HG03175 (cell line): Measurements from ENCODE around the gene AKAP8L.
A peak's percentile ranks its signal among the peaks of the same experiment; 100 is the strongest.

ENCODE experiments used
- ATAC-seq: cut with Tn5 transposase; IDR thresholded peaks from one replicate; pipeline ENCODE4 v1.9.1; 2021; ENCODE audit warnings: mild to moderate bottlenecking, moderate library complexity; ENCODE audit not compliant: unreplicated experiment

Gene AKAP8L

DNA sequence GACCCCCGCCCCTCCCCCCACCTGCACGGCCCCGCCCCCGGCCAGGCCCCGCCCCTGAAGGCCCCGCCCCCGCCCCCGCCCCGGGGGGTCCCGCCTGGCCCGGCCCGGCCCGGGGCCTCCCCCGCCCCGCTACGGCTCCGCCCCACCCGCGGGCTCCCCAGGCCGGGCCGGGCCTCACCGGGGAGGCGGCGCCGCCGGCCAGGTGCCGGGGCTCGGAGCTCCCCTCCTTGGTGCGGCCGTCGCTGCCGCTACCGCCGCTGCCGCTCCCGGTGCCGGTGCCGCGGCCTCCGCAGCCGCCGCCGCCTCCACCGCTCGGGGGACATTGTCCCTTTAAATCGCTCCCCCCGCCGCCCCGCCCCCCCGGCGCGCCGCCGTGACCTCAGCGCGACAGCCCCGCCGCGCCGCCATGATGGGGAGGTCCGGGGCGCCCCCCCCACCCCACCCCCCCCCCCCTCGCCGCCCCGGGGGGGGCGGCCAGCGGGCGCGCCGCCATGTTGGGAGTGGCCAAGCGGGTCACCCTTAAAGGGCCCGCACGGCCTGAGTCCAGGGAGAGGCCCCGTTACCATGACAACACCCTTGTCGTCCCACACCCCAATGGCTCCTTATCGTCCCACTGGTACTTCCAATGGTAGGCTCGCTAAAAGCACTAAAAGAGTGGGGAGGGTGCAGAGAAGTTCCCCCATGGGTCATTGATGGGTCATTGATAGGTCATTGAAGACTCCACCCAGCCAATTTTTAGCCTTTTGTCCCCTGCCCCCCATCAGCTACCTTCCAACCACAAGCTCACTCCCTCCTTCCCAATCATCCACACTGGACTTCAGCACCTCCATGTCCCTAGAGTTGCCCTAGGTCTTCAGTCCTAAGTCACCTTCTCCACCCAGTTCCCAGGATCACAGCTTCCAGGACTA, 31.1 kb upstream of the AKAP8L start, which contains the start of gene WIZ:
Gene WIZ (minus strand): TSS at position 337 of the 908 bp plus-strand sequence. CDS start 1,649 bp downstream, outside the sequence.
- peak; percentile 40 for ATAC-seq

DNA sequence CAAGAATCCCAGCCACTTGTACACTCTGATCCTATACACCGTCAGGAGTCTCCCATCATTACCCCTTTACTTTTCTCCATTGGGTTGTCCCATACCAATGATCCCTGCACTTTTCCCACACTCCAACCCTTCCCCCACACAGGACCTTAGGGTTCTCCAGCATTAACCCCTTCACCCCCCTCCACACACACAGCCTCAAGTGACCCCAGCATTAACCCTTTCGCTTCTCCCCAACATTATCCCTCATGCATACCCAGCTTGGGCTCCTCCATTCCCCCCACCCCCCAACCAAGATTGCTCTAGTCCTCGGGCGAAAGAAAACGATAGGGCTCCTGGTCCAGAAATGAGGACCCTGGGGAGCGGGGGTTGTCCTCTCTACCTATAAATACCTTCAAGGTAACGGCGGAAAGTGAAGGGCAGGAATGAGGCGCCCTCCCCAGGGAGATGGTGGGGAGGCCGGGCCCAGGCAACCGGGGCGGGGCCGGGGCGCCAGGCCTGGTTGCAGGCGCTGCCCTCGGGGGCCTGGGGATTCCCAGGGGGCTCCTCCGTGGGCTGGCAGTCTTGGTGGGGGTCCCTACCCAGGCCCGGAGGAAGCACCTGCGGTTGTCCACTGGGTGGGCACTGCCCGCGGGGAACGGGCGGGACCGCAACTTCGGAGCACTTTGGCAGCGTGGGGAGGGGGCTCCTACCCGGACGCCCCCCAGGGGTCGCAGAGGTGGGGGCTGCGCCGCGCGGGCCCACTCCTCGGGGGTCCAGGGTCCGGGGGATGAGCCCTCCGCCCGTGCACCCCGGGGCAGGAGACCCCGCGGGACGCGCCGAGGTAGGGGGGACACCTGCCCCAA, 30.2 kb upstream of the AKAP8L start:
- no peak for ATAC-seq

GRCh38 chr19:15448044-15448777, 29.4 kb upstream of the AKAP8L start:
- ATAC-seq, result no peak

- ATAC-seq, result no peak
These were observed 28.3 kb upstream of the AKAP8L start for GRCh38 chr19:15447057-15447456.

DNA sequence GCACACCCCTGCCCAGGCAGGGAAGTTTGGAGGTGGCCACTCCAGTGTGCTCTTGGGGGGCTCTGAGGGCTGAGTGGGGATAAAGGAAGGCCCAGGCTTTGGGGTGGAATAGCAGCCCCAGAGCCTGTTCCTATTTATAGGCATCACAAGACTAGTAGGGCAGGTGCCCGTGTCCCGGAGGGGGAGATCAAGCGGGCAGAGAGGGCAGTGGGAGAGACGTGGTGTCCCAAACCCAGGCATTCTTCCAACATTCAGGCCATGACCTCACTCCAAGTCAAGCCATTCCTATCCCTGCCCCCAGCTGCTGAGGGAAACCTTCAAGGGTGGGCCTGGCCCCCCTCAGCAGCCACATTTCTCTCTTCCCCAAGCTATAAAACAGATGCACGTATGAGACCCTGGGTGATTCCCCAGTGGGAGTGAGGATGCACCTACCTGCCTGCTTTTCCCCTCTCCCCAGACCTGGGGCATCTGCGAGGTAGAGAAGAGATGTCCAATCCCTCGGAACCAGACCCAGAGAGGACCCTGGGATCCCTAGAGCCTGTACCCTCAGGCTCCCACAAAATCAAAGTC, 27.1 kb upstream of the AKAP8L start:
- ATAC-seq, result no peak

GRCh38 chr19:15445227-15445605, 26.4 kb upstream of the AKAP8L start:
- ATAC-seq, result no peak

DNA sequence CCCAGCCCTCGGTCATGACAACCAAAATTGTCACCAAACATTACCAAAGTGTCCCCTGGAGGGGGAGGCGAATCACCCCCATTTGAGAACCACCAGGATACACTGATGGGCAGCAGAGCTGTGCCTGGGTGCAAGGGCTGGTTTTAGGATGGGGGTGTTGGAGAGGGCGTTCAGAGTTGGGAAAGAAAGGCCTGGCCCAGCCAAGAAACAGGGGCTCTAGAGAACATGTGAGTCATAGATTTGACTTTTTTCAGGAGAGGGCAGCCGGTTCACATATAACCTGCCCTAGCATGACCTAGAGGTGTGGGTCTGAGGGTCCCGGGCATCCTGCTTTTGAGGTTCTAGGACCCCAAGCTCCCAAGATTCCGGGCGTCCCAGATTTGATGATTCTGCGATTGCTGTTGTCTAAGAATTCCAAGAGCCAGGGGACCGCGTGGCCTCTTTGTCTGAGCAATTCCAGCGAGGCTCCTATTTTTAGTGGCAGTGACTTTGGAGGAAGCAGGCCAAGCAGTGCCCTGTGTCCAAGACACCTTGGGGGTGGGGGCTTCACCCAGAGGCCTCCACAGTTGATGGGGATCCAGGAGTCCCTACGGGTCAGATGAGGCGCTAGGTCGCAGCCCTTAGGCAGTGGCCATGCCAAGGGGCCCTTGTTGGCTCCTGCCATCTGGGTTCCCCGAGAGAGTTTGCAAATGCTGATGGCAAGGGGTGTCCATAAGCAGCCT, 25.9 kb upstream of the AKAP8L start:
- no peak for ATAC-seq

DNA sequence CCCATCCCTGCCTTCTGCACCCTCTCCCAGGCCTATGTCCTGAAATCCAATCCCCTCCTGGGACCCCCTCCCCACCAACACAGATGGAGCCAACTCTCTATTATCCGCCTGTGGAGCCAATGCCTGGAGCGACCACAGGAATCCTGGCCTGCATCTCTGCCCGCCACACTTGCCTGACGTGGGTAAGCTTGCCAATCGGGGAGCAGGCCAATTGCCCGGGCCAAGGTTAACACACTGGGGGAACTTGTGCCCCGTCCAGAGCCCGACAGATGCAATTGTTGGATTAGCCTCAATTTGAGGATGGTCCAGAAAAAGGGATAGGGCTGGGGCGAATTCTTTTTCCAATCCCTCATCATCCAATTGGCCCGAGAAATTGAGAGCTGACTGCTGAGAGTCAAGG, 25.1 kb upstream of the AKAP8L start:
- no peak for ATAC-seq

DNA sequence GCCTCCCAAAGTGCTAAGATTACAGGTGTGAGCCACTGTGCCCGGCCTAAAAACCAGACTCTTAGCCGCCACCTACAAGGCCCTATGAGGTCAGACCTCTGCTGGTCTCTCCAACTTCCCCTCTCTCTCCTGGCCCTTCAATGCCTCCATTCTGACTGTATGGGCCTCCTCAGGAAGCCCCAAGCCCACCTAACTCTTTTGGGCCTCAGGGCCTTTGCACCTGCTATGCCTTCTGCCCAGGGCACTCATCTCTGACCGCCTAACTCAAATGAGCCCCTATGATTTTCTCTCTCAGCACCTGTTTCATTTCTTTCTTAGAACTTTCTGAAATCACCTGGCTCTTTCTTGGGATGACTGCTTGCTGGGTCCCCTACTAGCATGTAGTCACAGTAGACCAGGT, 24.5 kb upstream of the AKAP8L start:
- ATAC-seq, result no peak

DNA sequence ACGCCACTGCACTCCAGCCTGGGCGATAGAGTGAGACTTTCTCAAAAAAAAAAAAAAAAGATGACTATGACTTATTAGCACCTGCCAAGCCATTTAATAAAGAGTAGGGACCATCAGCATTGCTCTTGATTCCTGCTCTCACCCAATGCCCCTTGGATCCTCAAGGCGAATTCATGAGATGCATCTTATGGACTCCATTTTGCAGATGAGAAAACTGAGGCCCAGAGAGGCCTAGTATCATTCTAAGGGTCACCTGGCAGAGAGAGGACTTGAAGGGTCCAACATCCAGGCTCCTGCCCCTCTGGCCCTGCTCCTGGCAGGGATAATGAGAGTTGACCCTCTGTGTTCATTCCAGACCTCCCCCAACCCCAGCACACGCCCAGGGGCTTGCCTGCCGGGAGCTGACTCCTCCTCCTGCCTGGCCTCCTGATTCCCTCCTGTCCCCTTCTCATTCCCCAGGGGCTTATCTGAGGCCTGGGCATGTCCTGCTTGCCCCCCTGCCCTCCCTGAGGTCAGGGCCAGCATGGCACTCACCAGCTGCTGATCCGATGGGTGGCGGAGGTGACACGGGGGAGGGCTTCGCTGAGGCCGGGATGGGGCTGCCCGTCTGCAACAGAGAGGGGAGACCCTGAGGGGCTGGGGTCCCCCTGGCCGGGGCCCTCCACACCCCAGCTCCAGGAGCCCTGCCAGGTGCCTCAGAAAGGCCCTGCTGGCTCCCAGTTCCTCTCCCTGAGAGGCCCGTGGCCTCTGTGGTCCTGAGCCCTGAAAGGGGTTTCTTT, 23.5 kb upstream of the AKAP8L start:
- ATAC-seq, result no peak

DNA sequence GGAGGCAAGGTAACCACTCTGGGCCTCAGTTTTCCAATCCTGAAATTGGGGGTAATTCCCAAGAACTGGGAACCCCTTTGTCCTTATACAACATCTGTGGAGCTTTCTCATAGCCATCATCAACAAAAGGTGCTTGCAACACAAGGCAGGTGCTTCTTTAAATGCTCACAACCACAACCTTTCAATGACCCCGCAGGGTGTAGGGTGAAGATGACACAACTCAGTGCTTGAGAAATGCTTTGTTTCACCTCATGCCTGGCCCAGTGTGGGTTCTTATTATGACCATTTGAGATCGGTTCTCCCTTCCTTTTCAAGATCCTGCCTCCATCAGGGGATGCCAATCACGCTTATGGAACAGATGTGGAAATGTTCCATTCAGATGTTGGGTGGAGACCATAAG, 22.5 kb upstream of the AKAP8L start:
- no peak for ATAC-seq

DNA sequence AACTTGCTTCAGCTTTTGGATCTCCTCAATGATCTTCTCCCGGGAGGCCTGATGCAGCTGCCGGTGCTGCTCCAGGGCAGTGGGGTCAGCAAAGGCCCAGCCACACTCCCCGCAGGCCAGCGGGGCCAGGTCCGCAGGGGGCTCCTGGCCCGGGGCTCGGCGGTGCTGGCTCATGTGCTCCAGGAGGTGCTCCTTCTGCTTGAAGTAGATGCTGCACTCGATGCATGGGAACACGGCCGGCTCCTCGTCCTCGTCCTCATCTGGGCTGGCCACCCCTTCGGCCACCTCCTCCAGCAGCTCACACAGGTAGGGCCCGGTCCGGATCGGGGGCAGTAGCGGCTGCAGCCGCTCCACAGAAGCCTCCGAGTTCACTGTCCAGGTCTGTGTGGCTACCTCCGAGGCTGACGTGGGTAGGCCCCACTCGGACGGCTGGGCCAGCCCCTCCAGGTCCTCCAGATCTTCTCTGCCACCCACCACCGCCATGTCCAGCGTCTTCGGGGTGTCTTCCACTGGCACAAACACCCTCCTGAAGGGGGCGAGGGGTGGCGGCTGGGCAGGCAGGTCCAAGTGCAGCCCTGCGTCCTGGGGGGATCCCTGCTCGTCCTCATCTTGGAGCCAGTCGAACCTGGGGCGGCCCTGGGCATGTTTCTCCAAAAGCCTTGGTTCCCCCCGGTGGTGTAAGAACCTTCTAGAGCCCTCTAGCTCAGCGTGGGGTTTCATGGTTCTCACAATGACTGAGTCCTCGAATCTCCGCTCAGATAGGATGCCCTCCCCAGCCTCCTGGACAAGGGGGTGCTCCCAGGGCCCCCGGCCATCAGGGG, 21.2 kb upstream of the AKAP8L start:
- ATAC-seq, result no peak

- no peak for ATAC-seq
These were observed 20.5 kb upstream of the AKAP8L start for GRCh38 chr19:15439078-15439799.

GRCh38 chr19:15438577-15438976, 19.8 kb upstream of the AKAP8L start:
- ATAC-seq, result no peak

- ATAC-seq, result no peak
These were observed 19.3 kb upstream of the AKAP8L start for GRCh38 chr19:15438124-15438496.

DNA sequence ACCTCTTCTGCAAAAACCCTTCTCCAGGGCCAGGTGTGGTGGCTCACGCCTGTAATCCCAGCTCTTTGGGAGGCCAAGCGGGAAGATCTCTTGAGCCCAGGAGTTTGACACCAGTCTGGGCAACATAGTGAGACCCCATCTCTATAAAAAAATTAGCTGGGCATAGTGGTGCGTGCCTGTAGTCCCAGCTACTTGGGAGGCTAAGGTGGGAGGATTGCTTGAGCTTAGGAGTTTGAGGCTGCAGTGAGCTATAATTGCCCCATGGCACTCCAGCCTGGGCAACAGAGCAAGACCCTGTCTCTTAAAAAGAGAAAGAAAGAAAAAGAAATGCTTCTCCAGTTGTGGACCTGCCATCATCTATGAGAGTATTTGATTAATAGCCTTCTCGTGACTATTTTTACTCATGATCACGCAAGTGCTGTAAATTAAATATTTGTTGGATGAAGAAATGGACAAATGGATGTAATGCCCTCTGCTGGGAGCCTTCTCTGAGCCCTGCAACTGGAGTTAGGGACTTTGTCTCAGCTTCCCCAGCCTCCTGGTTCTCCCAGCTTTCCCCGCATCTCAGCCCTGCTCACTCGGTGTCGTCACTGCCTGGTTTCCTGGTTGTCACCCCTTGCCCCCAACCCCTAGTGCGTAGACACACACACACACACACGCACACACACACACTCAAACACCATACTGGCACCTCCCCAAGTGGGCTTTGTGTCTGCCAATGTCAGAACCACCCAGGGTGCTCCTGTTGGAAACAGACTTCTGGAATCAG, 18.8 kb upstream of the AKAP8L start:
- no peak for ATAC-seq

- no peak for ATAC-seq
These were observed 18.0 kb upstream of the AKAP8L start for GRCh38 chr19:15436826-15437110.
